CD4-positive, alpha-beta memory T cell (primary cell): Measurements from ENCODE around the gene GRID1. TPM values are rescaled to one million over a fixed set of nuclear protein-coding genes. Genes with fewer than 3 reads are reported as not detected.

Experiments
- CTCF ChIA-PET: fragments of 350-600 bp; sonication (Branson Sonifier 250); formaldehyde crosslinking; loops from one replicate; lab custom pipeline; 2021; ENCODE audit warnings: inconsistent platforms; ENCODE audit not compliant: partially characterized antibody; lab: Charles Lee
- POLR2A ChIA-PET: fragments of 350-600 bp; sonication (Branson Sonifier 250); formaldehyde crosslinking; loops from one replicate; lab custom pipeline; 2021; ENCODE audit not compliant: partially characterized antibody; lab: Charles Lee
- DNase-seq, 5 donors: peaks; one replicate each; pipeline versions ENCODE4 v3.0.0 to v3.0.0-alpha.2; 2020 to 2022; ENCODE audit warnings: mixed read lengths in 1 of 5
- H3K27ac ChIP-seq: one replicate; pipeline ENCODE4 v1.7.0; 2013; ENCODE audit warnings: low read depth, low read length
- H3K27me3 ChIP-seq: 2 replicates; pipeline ENCODE4 v1.7.0; 2013; ENCODE audit warnings: mild to moderate bottlenecking, low read length, moderate library complexity; ENCODE audit not compliant: insufficient read depth
- H3K36me3 ChIP-seq: 2 replicates; pipeline ENCODE4 v1.7.0; 2013; ENCODE audit warnings: mild to moderate bottlenecking, low read length, moderate library complexity; ENCODE audit not compliant: insufficient read depth
- H3K4me1 ChIP-seq: 2 replicates; pipeline ENCODE4 v1.7.0; 2013; ENCODE audit warnings: mild to moderate bottlenecking, low read length, moderate library complexity; ENCODE audit not compliant: insufficient read depth
- H3K4me3 ChIP-seq, 2 donors: one replicate each; pipeline ENCODE4 v1.7.0; 2013; ENCODE audit warnings: low read length in 2 of 2, mild to moderate bottlenecking in 1 of 2
- H3K9me3 ChIP-seq, 2 donors: one replicate each; pipeline ENCODE4 v1.7.0; 2013; ENCODE audit warnings: low read length in 2 of 2, control low read depth in 1 of 2; ENCODE audit not compliant: control insufficient read depth in 1 of 2
- H3K27ac Mint-ChIP-seq, 7 donors: one replicate each; pipeline ENCODE4 v1.8.0; 2020 to 2021; ENCODE audit warnings: mixed read lengths in 7 of 7, mild to moderate bottlenecking in 6 of 7, inconsistent platforms in 3 of 7, moderate library complexity in 3 of 7
- H3K27me3 Mint-ChIP-seq, 2 donors: one replicate each; pipeline ENCODE4 v1.8.0; 2020 to 2021; ENCODE audit warnings: mixed read lengths in 2 of 2
- H3K36me3 Mint-ChIP-seq, 2 donors: one replicate each; pipeline ENCODE4 v1.8.0; 2020 to 2021; ENCODE audit warnings: mixed read lengths in 2 of 2, inconsistent platforms in 1 of 2, mild to moderate bottlenecking in 1 of 2
- H3K4me1 Mint-ChIP-seq, 4 donors: one replicate each; pipeline ENCODE4 v1.8.0; 2020 to 2021; ENCODE audit warnings: mixed read lengths in 4 of 4, mild to moderate bottlenecking in 1 of 4
- H3K4me3 Mint-ChIP-seq, 8 donors: one replicate each; pipeline ENCODE4 v1.8.0; 2020 to 2021; ENCODE audit warnings: mixed read lengths in 8 of 8, mild to moderate bottlenecking in 7 of 8, moderate library complexity in 6 of 8, inconsistent platforms in 3 of 8
- H3K9me3 Mint-ChIP-seq, 8 donors: one replicate each; pipeline ENCODE4 v1.8.0; 2020 to 2021; ENCODE audit warnings: mixed read lengths in 8 of 8, mild to moderate bottlenecking in 5 of 8, inconsistent platforms in 3 of 8, moderate library complexity in 1 of 8
- intact Hi-C: fragments of 100-400 bp; cut with micrococcal nuclease; formaldehyde crosslinking; loops from one replicate; pipeline ENCODE4 v1.15.1; 2023
- polyA plus RNA-seq, 2 donors: library from polyadenylated mRNA; unstranded; fragments of 300-500 nt; fragmentation: Illumina TruSeq; gene quantifications; one replicate each; pipeline ENCODE4 v1.2.3, GENCODE V29; 2021
- total RNA-seq, 2 experiments: library from RNA; stranded (reverse); gene quantifications; one replicate each; pipeline ENCODE4 v1.2.3, GENCODE V29; 2021

GRID1 gene
- total and polyA plus RNA-seq, 4 experiments from 2014 or later: not detected

DNA sequence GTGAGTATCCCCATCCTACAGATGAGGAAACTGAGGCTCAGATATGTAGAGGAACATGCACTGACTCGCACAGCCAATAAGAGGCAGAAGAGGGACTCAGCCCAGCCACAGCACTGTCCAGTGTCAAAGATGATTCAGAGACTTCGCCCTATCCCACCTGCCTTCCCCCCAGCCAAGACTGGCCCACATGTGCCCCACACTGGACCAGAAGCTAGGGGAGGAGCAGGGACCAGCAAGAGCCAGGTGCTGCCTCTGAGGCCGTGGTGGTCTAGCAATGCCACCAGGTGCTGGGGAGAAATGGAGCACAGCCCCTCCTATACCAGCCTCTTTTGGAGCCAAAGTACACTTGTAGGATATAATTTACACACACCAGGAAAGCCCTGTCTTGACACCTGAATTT lies 22.3 kb downstream of the GRID1 start:
- Histone ChIP-seq H3K27ac (no peak overlapping the region), H3K27me3 (no peaks in the 10 kb centered on the region), H3K36me3 (no peaks in the 10 kb centered on the region), H3K4me1 (no peaks in the 10 kb centered on the region), H3K4me3 (no peak overlapping the region), H3K9me3 (no peaks in the 10 kb centered on the region)
- peaks cover 4 to 6% of the 10 kb centered on the region in 2 donors for H3K27me3 Mint-ChIP-seq
- intact Hi-C loops: no loop called here
- H3K9me3 Mint-ChIP-seq: no peaks in the 10 kb centered on the region
- H3K4me3 Mint-ChIP-seq: no peak overlapping the region
- ChIA-PET POLR2A (no interaction called here), CTCF (no interaction called here)
- no peaks in the 10 kb centered on the region for H3K4me1 Mint-ChIP-seq
- no peak overlapping the region for H3K27ac Mint-ChIP-seq
- DNase-seq: no peak
- no peaks in the 10 kb centered on the region for H3K36me3 Mint-ChIP-seq

GRCh38 chr10:86343761-86344160 lies 22.8 kb downstream of the GRID1 start:
- Histone ChIP-seq H3K27me3 (no peaks in the 10 kb centered on the region), H3K27ac (no peak overlapping the region), H3K4me3 (no peak overlapping the region), H3K4me1 (no peaks in the 10 kb centered on the region), H3K9me3 (no peaks in the 10 kb centered on the region), H3K36me3 (no peaks in the 10 kb centered on the region)
- POLR2A ChIA-PET: no interaction called here
- Mint-ChIP-seq H3K27ac (no peak overlapping the region), H3K9me3 (no peaks in the 10 kb centered on the region), H3K4me3 (no peak overlapping the region), H3K4me1 (no peaks in the 10 kb centered on the region), H3K36me3 (no peaks in the 10 kb centered on the region), H3K27me3 (peaks cover 4 to 6% of the 10 kb centered on the region in 2 donors)
- intact Hi-C loops: no loop called here
- CTCF ChIA-PET: no interaction called here
- DNase-seq: no peak

GRCh38 chr10:86342111-86342863 lies 24.3 kb downstream of the GRID1 start:
- ChIA-PET CTCF (interaction anchor here (1.0 kb wide), 1 partner anchor 20 kb away, joined by 4 read pairs; no protein-coding TSS in a partner anchor), POLR2A (no interaction called here)
- no peak for DNase-seq
- H3K4me3 Mint-ChIP-seq: no peak overlapping the region
- H3K36me3 ChIP-seq: no peaks in the 10 kb centered on the region
- H3K4me1 Mint-ChIP-seq: no peaks in the 10 kb centered on the region
- H3K36me3 Mint-ChIP-seq: no peaks in the 10 kb centered on the region
- no peaks in the 10 kb centered on the region for H3K9me3 ChIP-seq
- no peaks in the 10 kb centered on the region for H3K9me3 Mint-ChIP-seq
- intact Hi-C loops: no loop called here
- H3K4me3 ChIP-seq: no peak overlapping the region
- no peak overlapping the region for H3K27ac Mint-ChIP-seq
- H3K4me1 ChIP-seq: no peaks in the 10 kb centered on the region
- no peaks in the 10 kb centered on the region for H3K27me3 ChIP-seq
- H3K27me3 Mint-ChIP-seq: peaks cover 4 to 5% of the 10 kb centered on the region in 2 donors
- H3K27ac ChIP-seq: no peak overlapping the region

- Histone ChIP-seq H3K9me3 (no peaks in the 10 kb centered on the region), H3K27ac (no peak overlapping the region), H3K36me3 (no peaks in the 10 kb centered on the region), H3K4me3 (no peak overlapping the region), H3K27me3 (no peaks in the 10 kb centered on the region), H3K4me1 (no peaks in the 10 kb centered on the region)
- Mint-ChIP-seq H3K27me3 (peaks cover 4 to 5% of the 10 kb centered on the region in 2 donors), H3K4me1 (no peaks in the 10 kb centered on the region), H3K4me3 (no peak overlapping the region), H3K9me3 (no peaks in the 10 kb centered on the region), H3K36me3 (no peaks in the 10 kb centered on the region), H3K27ac (no peak overlapping the region)
- no peak for DNase-seq
- intact Hi-C loops: no loop called here
- ChIA-PET POLR2A (no interaction called here), CTCF (no interaction called here)
Measured at GRCh38 chr10:86341361-86341811, 25.2 kb downstream of the GRID1 start.

DNA sequence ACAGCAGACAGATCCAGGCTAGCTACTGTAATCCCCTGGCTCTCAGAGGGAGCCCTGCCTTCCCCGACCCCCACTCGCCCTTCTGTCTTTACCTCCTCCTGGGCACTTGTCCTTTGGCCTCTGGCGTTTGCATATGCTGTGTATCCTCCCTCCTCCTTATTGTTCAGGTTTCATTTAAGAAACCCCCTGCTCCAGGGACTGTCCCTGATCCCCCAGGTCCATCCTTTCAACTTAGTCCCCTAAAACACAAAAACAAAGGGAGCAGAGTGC lies 25.7 kb downstream of the GRID1 start:
- intact Hi-C loops: no loop called here
- ChIA-PET CTCF (no interaction called here), POLR2A (no interaction called here)
- no peak for DNase-seq
- no peaks in the 10 kb centered on the region for H3K4me1 Mint-ChIP-seq
- no peaks in the 10 kb centered on the region for H3K9me3 Mint-ChIP-seq
- no peak overlapping the region for H3K27ac Mint-ChIP-seq
- Histone ChIP-seq H3K4me3 (no peak overlapping the region), H3K9me3 (no peaks in the 10 kb centered on the region), H3K4me1 (no peaks in the 10 kb centered on the region), H3K27me3 (no peaks in the 10 kb centered on the region), H3K36me3 (no peaks in the 10 kb centered on the region), H3K27ac (no peak overlapping the region)
- no peak overlapping the region for H3K4me3 Mint-ChIP-seq
- H3K36me3 Mint-ChIP-seq: no peaks in the 10 kb centered on the region
- H3K27me3 Mint-ChIP-seq: peaks cover 4 to 5% of the 10 kb centered on the region in 2 donors

GRCh38 chr10:86340176-86340990 lies 26.2 kb downstream of the GRID1 start:
- intact Hi-C loops: no loop called here
- Mint-ChIP-seq H3K9me3 (no peaks in the 10 kb centered on the region), H3K27me3 (peaks cover 4 to 5% of the 10 kb centered on the region in 2 donors), H3K27ac (no peak overlapping the region), H3K4me1 (no peaks in the 10 kb centered on the region), H3K4me3 (no peak overlapping the region), H3K36me3 (no peaks in the 10 kb centered on the region)
- POLR2A ChIA-PET: no interaction called here
- no peaks in the 10 kb centered on the region for H3K27me3 ChIP-seq
- no peak overlapping the region for H3K27ac ChIP-seq
- H3K9me3 ChIP-seq: no peaks in the 10 kb centered on the region
- H3K4me3 ChIP-seq: no peak overlapping the region
- H3K4me1 ChIP-seq: no peaks in the 10 kb centered on the region
- no peak for DNase-seq
- CTCF ChIA-PET: no interaction called here
- H3K36me3 ChIP-seq: no peaks in the 10 kb centered on the region

GRCh38 chr10:86339226-86339865 lies 27.2 kb downstream of the GRID1 start:
- CTCF ChIA-PET: no interaction called here
- Mint-ChIP-seq H3K36me3 (no peaks in the 10 kb centered on the region), H3K4me3 (no peak overlapping the region), H3K4me1 (no peaks in the 10 kb centered on the region), H3K27ac (no peak overlapping the region), H3K27me3 (peaks cover 3 to 4% of the 10 kb centered on the region in 2 donors), H3K9me3 (no peaks in the 10 kb centered on the region)
- H3K27me3 ChIP-seq: no peaks in the 10 kb centered on the region
- no peaks in the 10 kb centered on the region for H3K9me3 ChIP-seq
- H3K4me1 ChIP-seq: no peaks in the 10 kb centered on the region
- no peak overlapping the region for H3K4me3 ChIP-seq
- DNase-seq: no peak
- intact Hi-C loops: no loop called here
- no peak overlapping the region for H3K27ac ChIP-seq
- H3K36me3 ChIP-seq: no peaks in the 10 kb centered on the region
- POLR2A ChIA-PET: no interaction called here
